ENCODE results near the gene PSMD12. TPM values are rescaled to one million over a fixed set of nuclear protein-coding genes. Genes with fewer than 3 reads are reported as not detected.

Gene PSMD12
- polyA plus RNA-seq, 1 of the 3 experiments (the other 2 are of a cell fraction): 31.4 TPM

DNA sequence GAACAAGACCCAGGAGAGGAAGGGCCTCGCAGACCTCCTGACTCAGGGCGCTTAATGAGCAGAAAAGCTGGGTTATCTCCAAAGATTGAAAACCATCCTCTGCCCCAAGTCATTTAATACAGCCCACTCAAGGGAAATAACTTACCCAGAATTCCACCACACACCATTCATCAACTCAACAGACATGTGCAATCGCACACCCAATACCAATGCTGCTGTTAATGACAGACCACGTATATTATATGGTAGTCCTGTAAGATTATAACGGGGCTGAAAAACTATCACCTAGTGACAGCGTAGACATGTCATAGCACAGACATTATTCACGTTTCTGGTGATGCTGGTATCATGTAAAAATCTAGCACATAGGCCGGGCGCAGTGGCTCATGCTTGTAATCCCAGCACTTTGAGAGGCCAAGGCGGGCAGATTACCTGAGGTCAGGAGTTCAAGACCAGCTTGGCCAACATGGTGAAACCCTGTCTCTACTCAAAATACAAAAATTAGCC, 68.9 kb downstream of the PSMD12 start:
- DNase-seq: no peak
- Histone ChIP-seq H4K20me1 (ENCODE audit: insufficient read depth) (no peaks in the 10 kb centered on the region), H3K9me3 (no peaks in the 10 kb centered on the region), H3K36me3 (replicated peaks in 1 of 2; ENCODE audit: control insufficient read depth in 1 of 2, insufficient read depth in 2 of 2, low read length in 1 of 2) (no peaks in the 10 kb centered on the region), H3K4me3 (ENCODE audit: low read depth in 2 of 2, low read length in 1 of 2) (no peak overlapping the region), H3K27ac (ENCODE audit: low read depth in 2 of 2, low read length in 1 of 2) (no peak overlapping the region), H2AFZ (ENCODE audit: low read depth) (no peak overlapping the region), H3K4me1 (ENCODE audit: control insufficient read depth in 1 of 2, insufficient read depth in 2 of 2, low read depth in 1 of 2, low read length in 1 of 2) (no peaks in the 10 kb centered on the region), H3K79me2 (ENCODE audit: insufficient read depth) (no peaks in the 10 kb centered on the region), H3K4me2 (no peak overlapping the region), H3K9ac (no peak overlapping the region), H3K9me2 (no peaks in the 10 kb centered on the region), H3F3A (replicated peaks; ENCODE audit: insufficient read depth) (no peaks in the 10 kb centered on the region), H3K27me3 (ENCODE audit: insufficient read depth) (no peaks in the 10 kb centered on the region)
- CTCF ChIA-PET: no interaction called here
- 89% methylated on average over 10 of the region's 10 CpGs for WGBS (ENCODE audit: low lambda C conversion rate)
- POLR2A ChIA-PET: interaction anchor here (0.6 kb wide), 1 partner anchor 12 kb away, joined by 3 read pairs; no protein-coding TSS in a partner anchor
- TF ChIP-seq NFIC (IDR thresholded peaks at IDR 0.05; ENCODE audit: borderline replicate concordance) (no peak), EZH2phosphoT487 (IDR thresholded peaks at IDR 0.05; ENCODE audit: borderline replicate concordance, low read depth) (no peak), SIN3A (IDR thresholded peaks at IDR 0.05; ENCODE audit: borderline replicate concordance, low read depth, low read length) (no peak), FOXJ3 (CRISPR knock-in tag; IDR thresholded peaks at IDR 0.05) (no peak), CHD2 (IDR thresholded peaks at IDR 0.05; ENCODE audit: low read length, partially characterized antibody) (no peak), RXRA (IDR thresholded peaks at IDR 0.05; ENCODE audit: borderline replicate concordance, low read depth) (no peak), CTCF (IDR thresholded peaks at IDR 0.05) (no peak)

GRCh38 chr17:67294451-67295199, 71.8 kb downstream of the PSMD12 start:
- no peak for DNase-seq

More at GRCh38 chr17:67294451-67295199, 71.8 kb downstream of the PSMD12 start:
- no peak overlapping the region for H3K4me2 ChIP-seq
- H3K36me3 ChIP-seq (replicated peaks in 1 of 2; ENCODE audit: control insufficient read depth in 1 of 2, insufficient read depth in 2 of 2, low read length in 1 of 2): no peaks in the 10 kb centered on the region
- H3K9me2 ChIP-seq: no peaks in the 10 kb centered on the region
- POLR2A ChIA-PET: no interaction called here
- H3K4me3 ChIP-seq (ENCODE audit: low read depth in 2 of 2, low read length in 1 of 2): no peak overlapping the region
- H3K79me2 ChIP-seq (ENCODE audit: insufficient read depth): no peaks in the 10 kb centered on the region
- no peak overlapping the region for H3K27ac ChIP-seq (ENCODE audit: low read depth in 2 of 2, low read length in 1 of 2)
- H3K9me3 ChIP-seq: no peaks in the 10 kb centered on the region
- H3K9ac ChIP-seq: no peak overlapping the region
- 90% methylated on average over 40 of the region's 44 CpGs for WGBS (ENCODE audit: low lambda C conversion rate)
- H3K4me1 ChIP-seq (ENCODE audit: control insufficient read depth in 1 of 2, insufficient read depth in 2 of 2, low read depth in 1 of 2, low read length in 1 of 2): no peaks in the 10 kb centered on the region
- H3K27me3 ChIP-seq (ENCODE audit: insufficient read depth): no peaks in the 10 kb centered on the region
- H4K20me1 ChIP-seq (ENCODE audit: insufficient read depth): no peaks in the 10 kb centered on the region
- H2AFZ ChIP-seq (ENCODE audit: low read depth): no peak overlapping the region
- TF ChIP-seq TAF1 (IDR thresholded peaks at IDR 0.05; ENCODE audit: borderline replicate concordance, low read depth, low read length): no peak
- TF ChIP-seq RFX5 (IDR thresholded peaks at IDR 0.05; ENCODE audit: low read length): no peak
- TF ChIP-seq FOXJ3 (CRISPR knock-in tag; IDR thresholded peaks at IDR 0.05): no peak
- no peak for TF ChIP-seq GABPA (IDR thresholded peaks at IDR 0.05; ENCODE audit: low read depth)
- TF ChIP-seq, protein P1, sequence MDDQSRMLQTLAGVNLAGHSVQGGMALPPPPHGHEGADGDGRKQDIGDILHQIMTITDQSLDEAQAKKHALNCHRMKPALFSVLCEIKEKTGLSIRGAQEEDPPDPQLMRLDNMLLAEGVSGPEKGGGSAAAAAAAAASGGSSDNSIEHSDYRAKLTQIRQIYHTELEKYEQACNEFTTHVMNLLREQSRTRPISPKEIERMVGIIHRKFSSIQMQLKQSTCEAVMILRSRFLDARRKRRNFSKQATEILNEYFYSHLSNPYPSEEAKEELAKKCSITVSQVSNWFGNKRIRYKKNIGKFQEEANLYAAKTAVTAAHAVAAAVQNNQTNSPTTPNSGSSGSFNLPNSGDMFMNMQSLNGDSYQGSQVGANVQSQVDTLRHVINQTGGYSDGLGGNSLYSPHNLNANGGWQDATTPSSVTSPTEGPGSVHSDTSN (IDR thresholded peaks at IDR 0.05): no peak
- no peak for TF ChIP-seq RXRA (IDR thresholded peaks at IDR 0.05; ENCODE audit: borderline replicate concordance, low read depth)
- TF ChIP-seq NFIC (IDR thresholded peaks at IDR 0.05; ENCODE audit: borderline replicate concordance): no peak
- TF ChIP-seq, protein P2, sequence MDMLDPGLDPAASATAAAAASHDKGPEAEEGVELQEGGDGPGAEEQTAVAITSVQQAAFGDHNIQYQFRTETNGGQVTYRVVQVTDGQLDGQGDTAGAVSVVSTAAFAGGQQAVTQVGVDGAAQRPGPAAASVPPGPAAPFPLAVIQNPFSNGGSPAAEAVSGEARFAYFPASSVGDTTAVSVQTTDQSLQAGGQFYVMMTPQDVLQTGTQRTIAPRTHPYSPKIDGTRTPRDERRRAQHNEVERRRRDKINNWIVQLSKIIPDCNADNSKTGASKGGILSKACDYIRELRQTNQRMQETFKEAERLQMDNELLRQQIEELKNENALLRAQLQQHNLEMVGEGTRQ (IDR thresholded peaks at IDR 0.05; ENCODE audit: borderline replicate concordance, low read depth, low read length): no peak
- CTCF ChIA-PET: interaction anchor here (0.7 to 1.5 kb wide), 5 partner anchors 9 to 1094 kb away, joined by 3 to 4 read pairs (median 4); no protein-coding TSS in a partner anchor
- no peaks in the 10 kb centered on the region for H3F3A ChIP-seq (replicated peaks; ENCODE audit: insufficient read depth)

All from SK-N-SH (cell line).